NCI-H2171 treated with DMSO at 0.1 percent for 48 hours (cell line): ENCODE data around the gene CCDC141.

ENCODE experiments used
- DNase-seq: peaks from one replicate; lab custom pipeline; 2025; lab: John Stamatoyannopoulos, UW

The CCDC141 gene

DNA sequence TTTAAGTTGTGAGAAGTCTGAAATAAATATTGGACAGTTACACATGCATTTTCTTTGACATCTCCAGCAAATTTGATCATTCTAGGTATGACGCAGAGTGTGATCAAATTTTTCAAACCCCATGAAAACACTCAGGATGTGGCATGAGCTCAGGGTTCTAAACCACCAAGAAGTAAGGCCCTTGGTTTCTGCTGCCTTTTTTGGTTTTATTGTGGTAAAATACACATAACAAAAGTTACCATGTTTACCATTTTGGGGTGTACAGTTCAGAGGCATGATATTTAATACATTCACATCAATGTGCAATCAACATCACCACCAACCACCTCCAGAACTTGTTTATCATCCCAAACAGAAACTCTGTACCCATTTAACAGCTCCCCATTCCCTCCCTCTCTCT lies 178.4 kb downstream of the CCDC141 start:
- no peak for DNase-seq

DNA sequence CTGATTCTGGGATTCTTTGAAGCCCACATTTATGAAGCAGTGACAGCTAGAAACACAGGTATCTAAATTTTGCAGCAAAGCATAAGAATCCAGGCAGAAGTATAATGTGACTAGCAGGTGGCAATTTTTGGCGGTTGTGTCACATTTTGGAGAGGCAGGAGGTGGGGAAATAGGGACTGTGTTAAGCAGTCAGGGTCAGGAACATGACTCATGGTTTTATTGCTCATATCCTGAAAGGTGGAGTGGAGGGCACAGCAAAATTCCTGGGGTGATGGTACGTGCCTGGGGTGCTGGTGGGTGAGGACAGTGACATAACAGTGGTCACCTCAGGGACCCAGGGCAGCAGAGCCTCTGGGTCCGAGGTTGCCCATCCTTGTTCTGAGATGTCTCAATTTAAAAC lies 179.2 kb downstream of the CCDC141 start:
- DNase-seq, result no peak

DNA sequence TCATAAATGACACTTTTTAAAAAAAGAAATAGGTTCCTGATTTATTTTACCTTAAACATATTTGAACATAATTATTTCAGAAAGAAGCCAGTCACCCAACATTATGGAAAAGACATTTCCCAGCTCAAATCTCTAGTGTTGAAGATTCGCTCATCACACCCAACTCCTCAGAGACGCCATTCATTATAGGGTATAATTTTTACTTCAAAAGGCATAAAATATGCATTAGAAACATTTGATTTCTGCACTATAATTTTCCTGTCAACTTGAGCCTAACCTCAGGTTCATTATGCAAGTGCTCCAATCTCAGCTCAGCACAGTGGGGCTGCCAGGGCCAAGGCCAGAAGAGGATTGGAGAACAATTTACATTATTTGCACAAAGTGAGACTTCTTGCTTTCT lies 183.9 kb downstream of the CCDC141 start:
- DNase-seq, result no peak

DNA sequence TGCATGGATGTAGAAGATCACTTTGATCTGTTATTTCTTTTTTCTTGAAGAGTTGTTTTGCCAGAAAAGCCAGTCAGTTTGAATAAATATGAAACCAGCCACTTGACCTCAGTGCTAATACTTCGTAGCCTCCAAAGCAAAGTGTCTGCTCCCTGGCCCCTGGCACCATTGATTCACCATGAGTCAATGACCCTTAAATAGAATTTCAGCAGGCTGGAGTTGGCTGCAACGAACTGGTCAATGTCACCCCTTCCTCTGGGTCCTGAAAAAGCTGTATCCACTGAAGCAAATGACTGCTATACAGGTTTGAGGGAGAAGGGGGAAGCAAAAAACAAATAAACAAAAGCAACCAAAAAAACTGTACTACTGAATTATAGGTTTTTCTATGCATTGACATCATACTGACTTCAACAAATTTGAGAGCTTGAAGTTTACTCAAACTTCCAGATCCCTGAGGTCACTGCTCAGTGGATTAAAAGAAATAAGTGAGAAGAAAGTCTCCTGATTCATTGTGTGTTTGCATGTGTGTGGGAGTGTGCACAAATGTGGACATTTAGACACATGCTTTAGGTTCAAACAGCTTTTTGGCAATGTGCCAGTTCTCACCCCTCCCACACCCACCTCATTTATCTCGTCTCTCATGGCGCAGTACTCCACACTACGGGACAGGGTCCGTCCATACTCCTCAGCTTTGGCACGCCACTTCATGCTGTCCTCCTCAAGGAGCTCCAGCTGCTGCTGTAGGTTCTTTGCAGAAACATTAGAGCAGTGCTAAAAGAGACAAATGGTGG lies 184.6 kb downstream of the CCDC141 start:
- DNase-seq, result no peak

DNA sequence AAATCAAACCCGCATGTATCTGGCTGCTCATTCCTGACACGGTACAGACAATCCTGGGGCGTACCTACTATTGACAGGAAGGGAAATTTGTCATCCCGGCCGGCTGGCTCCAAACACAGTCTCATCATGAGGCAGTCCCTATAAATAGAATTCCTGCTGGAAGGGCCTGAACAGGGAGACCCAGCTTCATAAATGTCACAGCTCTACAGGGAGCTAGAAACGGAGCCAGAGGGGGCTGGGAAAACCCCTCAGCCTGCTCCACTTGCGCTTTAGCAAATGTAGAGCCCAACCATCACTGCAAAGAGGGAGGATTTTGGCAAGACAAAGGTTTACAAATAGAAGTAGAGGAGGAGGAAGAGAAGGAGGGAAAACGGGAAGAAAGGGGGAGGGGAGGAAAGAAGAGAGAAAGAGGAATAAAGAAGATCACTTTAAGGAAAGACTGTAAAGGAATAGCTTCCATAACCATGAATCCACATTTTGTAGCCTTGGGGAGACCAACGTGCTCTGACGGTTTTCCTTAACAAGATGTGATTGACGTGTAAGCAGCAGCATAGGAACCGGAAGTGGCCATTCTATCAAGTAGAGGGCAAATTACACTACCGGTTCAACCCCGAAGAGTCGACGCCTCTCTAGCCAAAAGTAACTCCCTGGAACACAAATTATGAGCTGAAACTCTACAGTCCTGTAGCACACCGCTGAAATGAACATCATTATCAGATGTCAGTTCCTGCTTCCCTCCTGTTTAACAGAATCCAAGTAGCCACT lies 185.9 kb downstream of the CCDC141 start:
- DNase-seq, result no peak

DNA sequence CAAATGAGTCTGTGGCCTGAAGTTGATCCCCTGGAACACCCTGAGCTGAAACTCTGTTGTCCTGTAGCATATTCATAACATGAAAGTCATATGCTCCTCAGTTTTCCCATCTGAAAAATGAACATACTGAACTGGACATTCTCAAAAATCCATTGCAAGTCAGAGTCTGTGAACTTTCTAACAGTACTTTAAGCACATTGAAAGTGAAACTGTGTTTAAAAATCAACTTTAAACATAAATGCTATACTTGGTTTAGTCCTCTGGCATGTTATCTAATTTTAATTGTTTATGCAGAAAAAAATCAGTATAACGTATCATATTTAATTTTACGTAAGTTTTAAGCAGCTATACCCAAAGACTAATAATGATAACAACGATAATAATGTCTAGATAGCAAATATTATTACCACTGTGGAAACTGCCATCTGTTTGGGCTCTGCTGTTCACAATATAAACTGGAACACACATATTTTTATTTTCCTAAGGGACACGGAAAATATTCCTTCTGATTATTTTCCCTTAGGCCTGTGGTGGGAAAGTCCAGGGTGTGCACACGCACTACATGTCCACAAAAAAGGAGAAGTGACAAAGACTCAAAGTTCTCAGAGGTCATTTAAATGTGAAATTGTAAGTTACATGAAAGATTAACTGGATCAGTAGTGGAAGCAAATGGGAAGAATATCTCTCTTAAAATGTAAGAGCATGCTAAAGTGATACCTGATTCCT lies 186.6 kb downstream of the CCDC141 start:
- no peak for DNase-seq

DNA sequence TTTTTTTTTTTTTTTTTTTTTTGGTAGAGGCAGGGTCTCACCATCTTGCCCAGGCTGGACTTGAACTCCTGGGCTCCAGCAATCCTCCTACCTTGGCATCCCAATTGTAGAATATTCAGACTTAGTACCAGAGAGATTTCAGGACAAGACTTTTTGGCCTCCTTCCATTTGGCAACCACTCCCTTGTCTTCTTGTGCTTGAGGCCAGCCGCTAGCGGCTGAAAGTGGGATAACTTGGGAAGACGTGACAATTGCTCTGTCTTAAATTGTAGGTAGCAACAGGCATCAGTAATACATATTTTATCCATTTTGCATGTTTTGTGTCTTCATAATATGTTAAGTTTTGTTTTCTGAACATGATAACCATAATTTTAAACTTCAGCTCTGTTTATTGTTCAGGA lies 189.4 kb downstream of the CCDC141 start:
- no peak for DNase-seq

DNA sequence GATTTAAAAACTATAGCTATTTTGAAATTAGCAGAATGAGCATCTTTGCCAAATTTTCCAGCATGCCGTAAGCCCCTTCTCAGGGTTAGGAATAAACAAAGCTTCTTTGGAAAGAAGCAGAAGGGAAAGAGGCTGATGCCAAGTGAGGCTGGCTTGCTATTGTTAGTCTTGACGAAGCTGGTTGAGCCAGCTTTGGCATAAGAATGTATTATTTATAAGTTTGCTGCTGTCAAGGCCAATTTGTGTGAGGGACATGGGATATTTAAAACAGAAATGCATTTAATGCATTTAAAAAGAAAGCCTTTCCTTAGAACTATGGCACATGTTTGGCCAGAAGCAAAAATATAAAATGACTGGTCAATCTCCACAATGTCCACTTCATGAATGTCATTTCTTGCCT lies 190.2 kb downstream of the CCDC141 start:
- no peak for DNase-seq

DNA sequence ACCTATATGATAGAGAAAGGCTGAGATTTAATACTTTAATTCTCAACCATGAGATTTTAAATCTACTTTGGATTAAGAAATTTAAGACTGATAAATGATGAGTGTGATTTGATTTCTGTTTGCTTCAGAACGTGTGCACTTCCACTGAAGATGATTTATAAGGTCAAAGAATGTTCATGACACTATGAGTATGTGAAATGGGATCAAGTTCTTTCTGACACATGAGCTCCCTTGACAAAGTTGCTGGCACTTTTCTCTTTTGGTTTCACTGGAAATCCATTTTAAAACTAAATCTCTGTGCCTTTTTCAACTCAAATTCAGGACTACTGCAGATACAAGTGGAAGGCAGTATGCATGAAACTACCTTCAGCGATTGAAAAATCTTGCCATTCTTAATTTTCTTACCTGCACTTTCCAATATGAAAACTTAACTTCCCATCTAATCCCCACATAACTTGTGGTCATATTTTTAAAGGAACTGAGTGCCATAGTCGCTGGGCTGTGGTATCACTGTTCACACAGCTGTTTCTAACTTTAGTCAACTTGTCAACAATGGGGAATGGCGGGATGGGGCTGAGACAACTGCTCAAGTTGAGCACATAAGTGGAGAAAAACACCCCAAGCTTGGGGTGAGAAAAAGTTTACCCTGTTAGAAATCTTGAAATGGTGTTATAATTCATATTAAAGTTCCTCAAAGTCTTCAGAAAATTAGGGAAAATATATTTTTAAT lies 190.9 kb downstream of the CCDC141 start:
- no peak for DNase-seq

DNA sequence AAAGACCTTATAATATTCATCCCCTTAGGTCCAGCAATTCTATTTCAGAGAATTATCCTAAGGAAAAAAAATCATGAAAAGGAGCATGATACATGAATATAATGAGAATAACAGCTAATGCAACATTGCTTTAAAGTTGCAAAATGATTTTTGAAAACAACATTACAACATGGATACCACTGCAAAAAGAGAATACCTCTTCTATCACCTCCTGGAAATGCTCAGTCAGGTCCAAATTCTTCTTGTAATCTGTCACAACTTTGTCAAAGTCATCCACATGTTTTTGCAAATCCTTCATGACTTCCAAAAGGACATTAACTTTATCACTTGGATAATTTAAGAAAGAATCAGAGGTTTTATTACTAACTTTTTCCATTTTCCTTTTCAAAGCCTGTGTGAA lies 194.8 kb downstream of the CCDC141 start:
- DNase-seq, result no peak

DNA sequence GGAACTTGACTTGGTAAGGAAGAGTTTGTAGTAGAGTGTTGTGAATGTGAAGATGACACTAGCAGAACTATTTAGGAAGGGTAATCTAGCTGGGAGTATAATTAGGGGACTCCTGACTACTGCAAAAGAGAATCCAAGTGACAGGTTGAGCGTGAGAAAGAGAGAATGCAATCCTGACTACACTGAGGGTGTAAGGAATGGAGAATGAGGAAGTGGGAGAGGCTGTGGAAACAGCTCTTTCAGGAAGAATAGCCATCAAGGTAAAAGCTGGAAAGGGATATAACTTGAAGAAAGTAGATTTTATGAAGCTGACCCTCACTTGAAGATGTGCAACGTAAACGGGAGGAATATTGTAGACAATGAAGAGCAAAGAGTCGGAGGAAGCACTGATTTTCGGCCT lies 201.6 kb downstream of the CCDC141 start:
- no peak for DNase-seq

DNA sequence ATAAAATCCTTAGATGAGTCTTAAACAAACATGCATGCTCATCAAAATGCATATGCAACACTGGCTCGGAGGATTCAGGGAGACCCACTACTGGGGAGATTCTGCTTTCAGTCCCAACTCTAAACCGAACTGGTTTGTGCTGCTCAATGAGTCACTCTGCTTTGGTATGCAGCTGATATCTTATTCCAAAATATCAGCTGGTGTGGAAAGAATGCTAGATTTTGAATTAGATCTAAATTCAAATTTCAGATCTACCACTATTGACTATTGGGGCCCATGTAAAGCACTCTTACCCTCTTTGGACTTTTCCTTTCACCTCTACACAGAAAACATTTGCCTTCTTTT lies 203.5 kb downstream of the CCDC141 start:
- DNase-seq, result no peak

DNA sequence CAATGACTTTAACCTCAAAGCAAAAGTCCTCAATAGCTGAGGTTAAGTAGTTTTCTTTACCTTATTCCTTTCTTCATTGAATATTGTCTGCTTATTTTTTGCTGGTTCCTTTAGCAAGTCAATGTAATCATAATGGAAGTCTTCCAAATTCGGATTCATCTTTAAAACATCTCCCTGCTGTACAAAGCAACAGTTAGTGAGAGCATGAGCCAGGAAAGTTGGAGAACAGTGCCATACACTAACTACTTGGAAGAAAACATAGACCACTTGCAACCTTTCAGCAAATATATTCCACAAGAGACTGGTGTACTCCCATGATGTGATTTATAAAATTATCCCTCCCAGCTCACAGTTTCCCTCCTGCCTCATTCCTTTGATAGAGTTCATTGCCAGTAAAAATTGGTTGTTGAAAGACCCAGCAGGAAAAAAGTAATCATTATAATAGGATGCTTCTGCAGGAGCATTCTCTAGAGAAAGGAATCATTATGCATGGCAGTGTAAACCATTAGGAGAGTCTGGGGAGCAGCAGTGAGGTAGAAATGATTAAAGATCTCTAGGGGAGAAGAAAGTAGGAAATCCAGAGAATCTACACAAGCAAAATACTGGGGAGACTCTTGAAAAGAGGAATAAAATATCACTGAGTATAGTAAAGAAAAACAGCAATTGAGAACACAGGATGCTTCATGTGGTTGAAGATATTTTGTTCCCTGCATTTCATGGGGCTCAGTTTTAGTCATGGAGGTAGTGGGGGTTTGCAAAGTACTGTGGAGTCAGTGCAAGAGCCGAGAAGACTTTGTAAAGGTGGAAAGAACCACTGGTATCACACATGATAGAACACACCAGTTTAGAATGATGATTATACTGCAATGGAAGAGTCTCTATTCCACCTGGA lies 204.1 kb downstream of the CCDC141 start:
- DNase-seq, result no peak

DNA sequence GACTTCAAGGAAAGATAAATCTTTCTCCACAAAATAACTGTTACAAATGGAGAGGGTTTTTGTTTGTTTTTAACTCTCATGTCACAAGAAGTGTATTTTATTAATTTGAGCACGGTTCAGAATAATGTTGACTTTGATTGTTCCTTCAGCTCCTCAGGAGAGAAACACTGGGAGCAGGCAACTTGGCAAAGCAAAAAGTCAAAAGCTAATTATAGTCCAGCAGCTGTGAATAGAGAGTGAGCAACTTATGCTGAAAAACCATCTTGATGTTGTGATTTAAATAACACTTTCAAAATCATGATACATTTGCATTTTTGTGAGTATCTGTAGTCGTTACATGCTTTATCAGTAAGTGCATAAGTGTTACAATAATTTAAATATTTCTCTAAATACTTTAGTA lies 205.2 kb downstream of the CCDC141 start:
- DNase-seq, result no peak

DNA sequence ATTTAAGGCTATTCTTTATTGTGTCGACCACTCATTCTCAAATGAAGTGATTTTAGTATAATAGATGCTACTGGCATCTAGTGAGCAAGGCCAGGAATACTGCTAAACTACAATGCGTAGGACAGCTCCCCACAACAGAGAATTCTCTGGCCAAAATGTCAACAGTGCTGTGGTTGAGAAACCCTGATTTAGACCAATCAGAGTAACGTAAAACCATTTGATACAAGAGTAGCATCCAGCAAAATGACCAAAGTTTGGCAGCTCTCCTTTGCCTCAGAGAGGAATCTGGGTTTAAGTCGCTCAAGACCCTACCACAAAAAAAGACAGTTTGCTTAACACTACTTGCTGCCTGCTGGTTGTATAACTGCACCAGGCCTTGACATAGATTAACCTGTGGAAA lies 205.7 kb downstream of the CCDC141 start:
- DNase-seq, result no peak

DNA sequence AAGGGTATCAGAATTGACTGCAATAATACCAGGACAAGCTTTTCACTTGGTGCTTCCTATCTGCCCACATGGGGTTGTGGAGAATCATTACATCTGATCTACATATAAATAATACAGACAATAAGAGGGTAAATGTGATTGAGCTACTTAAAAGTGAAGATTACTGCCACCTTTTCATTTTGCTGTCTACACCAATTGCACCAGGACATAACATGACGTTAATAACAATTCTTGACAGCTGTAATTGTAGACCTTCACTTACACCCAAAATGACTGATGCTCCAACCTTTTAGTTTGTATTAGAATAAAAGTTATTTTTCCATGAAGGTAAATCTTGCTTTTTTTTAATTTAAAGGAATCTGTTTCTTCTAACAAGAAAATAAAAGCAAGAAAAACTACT lies 206.2 kb downstream of the CCDC141 start:
- DNase-seq, result no peak

DNA sequence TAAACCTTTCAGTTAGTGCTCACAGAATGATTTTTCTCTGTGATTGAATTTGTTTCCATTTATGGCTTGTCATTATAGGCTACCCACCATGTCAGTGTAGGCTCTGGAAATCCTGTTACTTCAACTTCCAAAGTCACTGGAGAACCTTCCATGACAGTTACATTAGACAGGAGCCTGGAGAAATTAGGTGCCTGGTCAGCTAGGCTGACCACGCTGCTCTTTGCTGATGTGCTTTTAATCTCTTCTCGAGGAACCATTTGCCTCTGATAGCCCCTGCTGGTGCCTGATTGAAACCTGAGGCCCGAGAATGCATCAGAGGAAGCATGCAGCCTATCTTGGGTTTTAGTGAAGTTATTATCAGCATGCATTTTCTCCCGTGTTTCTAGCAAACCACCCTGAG lies 213.1 kb downstream of the CCDC141 start:
- no peak for DNase-seq

DNA sequence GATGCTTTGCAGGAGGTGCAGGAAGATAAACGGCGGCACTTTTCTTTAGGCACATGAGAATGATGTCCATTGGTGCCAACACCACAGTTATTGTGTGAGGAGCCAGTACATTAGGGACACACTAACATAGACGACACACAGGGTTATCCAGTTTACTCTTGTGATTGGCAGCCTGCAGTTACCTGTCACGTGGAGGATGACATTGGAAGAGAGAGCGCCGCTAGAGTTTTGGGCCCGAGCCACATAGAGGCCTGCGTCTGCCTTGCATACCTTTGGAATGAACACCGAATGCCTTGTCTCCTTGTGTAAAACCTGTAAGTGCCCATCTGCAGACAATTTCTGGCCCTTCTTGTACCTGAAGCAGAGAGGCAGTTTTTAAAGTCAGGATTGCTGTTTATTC lies 215.9 kb downstream of the CCDC141 start:
- no peak for DNase-seq

DNA sequence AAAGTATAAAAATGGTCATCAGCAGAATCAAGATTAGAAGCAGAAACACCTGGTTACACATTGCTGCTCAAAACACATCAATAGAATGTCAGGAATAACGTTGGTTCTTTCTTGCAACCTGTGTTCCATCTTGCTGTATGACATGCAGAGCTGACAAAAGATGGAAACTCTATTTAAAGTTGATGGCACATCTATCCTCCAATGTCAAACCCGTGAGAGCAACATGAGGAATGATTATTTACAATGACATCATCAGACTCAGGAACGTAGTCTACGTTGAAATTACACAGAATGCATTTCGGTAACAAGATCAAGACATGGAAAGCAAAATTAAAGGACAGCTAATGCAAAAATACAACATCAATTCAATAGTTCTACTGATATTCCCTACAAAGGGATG lies 216.6 kb downstream of the CCDC141 start:
- DNase-seq, result no peak

DNA sequence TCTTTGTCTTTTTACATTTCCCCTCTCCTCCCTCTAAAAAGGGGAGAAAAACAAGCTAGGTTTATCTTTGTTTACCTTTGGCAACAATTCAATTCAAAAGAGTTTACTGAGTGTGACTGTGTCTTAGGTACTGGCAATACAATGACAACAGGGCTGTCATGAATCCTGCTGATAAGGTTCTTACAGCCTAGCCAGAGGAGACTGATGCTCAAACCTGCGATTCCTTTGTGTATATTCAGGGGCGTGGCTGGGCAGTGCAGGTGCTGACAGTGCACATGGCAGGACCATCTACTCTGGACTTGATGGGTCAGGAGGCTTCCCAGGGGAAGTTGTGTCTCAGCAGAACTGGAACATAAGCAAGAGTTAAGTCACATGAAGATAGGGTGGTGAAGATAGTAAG lies 219.5 kb downstream of the CCDC141 start:
- DNase-seq, result no peak

DNA sequence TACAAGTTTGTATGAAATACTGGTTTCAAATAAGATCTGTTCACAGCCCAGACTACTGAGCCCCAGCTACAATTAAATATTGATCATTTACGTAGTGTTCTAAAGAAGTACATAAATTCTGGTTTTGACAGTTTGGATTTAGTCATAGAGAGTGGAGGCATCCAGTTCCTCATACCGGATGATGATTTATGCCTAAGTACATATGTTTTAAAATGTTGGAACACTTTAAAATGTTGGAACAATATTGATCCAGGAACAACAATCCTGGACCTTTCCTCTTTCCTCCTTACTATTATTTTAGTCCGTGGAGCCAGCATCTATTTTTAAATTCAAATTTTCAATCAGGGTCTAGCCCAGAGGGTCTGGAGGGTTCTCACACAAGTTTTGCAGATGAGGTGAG lies 220.0 kb downstream of the CCDC141 start:
- no peak for DNase-seq
